PC-9 (cell line): ENCODE measurements around the gene HSPB8. TPM values are rescaled to one million over a fixed set of nuclear protein-coding genes. Genes with fewer than 3 reads are reported as not detected.

Experiments
- BruUV-seq: library from RNA; stranded (reverse); fragments of 400-500 nt; replicated peaks from 2 replicates; lab custom pipeline; 2021; lab: Mats Ljungman, UMichigan
- CTCF ChIA-PET: fragments of 300-600 bp; sonication (Branson Sonifier 250); formaldehyde crosslinking; loops from one replicate; lab custom pipeline; 2022; ENCODE audit warnings: antibody characterized with exemption; lab: Charles Lee
- POLR2A ChIA-PET: fragments of 300-600 bp; sonication (Branson Sonifier 250); formaldehyde crosslinking; loops from one replicate; lab custom pipeline; 2022; ENCODE audit warnings: antibody characterized with exemption; ENCODE audit not compliant: unreplicated experiment; lab: Charles Lee
- DNase-seq, 2 experiments: peaks; one replicate each; pipeline versions ENCODE4 v3.0.0 to v3.0.0-alpha.2; 2015 to 2022; ENCODE audit warnings: mixed read lengths in 1 of 2
- H2AFZ ChIP-seq: fragments of 200-600 bp; sonication (generic); 2 replicates; pipeline ENCODE4 v1.8.1; 2017; ENCODE audit warnings: antibody characterized with exemption
- H3F3A ChIP-seq: fragments of 200-600 bp; sonication (generic); 2 replicates; pipeline ENCODE4 v1.8.1; 2017; ENCODE audit warnings: antibody characterized with exemption, mild to moderate bottlenecking, low read depth; ENCODE audit not compliant: insufficient read depth
- H3K27ac ChIP-seq: fragments of 200-600 bp; sonication (generic); 2 replicates; pipeline ENCODE4 v1.6.1; 2016; ENCODE audit warnings: mixed run types
- H3K27me3 ChIP-seq: fragments of 200-600 bp; sonication (generic); 2 replicates; pipeline ENCODE4 v1.6.1; 2016; ENCODE audit warnings: low read depth, mixed run types; ENCODE audit not compliant: insufficient read depth
- H3K36me3 ChIP-seq: fragments of 200-600 bp; sonication (generic); 2 replicates; pipeline ENCODE4 v1.6.1; 2016; ENCODE audit warnings: low read depth, mixed run types
- H3K4me1 ChIP-seq: fragments of 200-600 bp; sonication (generic); replicated peaks from 2 replicates; pipeline ENCODE4 v1.6.1; 2016; ENCODE audit warnings: mixed run types; ENCODE audit not compliant: insufficient read depth
- H3K4me2 ChIP-seq: fragments of 200-600 bp; sonication (generic); 2 replicates; pipeline ENCODE4 v1.6.1; 2017; ENCODE audit warnings: mixed run types
- H3K4me3 ChIP-seq: fragments of 200-600 bp; sonication (generic); 2 replicates; pipeline ENCODE4 v1.6.1; 2016; ENCODE audit warnings: mixed run types
- H3K79me2 ChIP-seq: fragments of 200-600 bp; sonication (generic); 2 replicates; pipeline ENCODE4 v1.6.1; 2017; ENCODE audit warnings: low read depth, mixed run types
- H3K9me2 ChIP-seq: fragments of 200-600 bp; sonication (generic); 2 replicates; pipeline ENCODE4 v1.8.1; 2017; ENCODE audit warnings: mild to moderate bottlenecking; ENCODE audit not compliant: insufficient read depth
- H3K9me3 ChIP-seq: fragments of 200-600 bp; sonication (generic); 2 replicates; pipeline ENCODE4 v1.8.1; 2016; ENCODE audit warnings: low read depth; ENCODE audit not compliant: insufficient read depth
- H4K20me1 ChIP-seq: fragments of 200-600 bp; sonication (generic); 2 replicates; pipeline ENCODE4 v1.8.1; 2017; ENCODE audit not compliant: insufficient read depth
- EZH2 ChIP-seq: fragments of 200-600 bp; sonication (generic); IDR thresholded peaks from 2 replicates; pipeline ENCODE4 v1.8.0; 2017; ENCODE audit warnings: antibody characterized with exemption, low read depth
- intact Hi-C: fragments of 100-400 bp; cut with micrococcal nuclease; formaldehyde crosslinking; loops from one replicate; pipeline ENCODE4 v1.10.0; 2022; ENCODE audit not compliant: unreplicated experiment
- total RNA-seq: library from RNA; stranded (reverse); gene quantifications from 2 replicates; pipeline ENCODE4 v1.2.3, GENCODE V29; 2021
- TF ChIP-seq, protein P1 (sequence below): fragments of 200-600 bp; sonication (generic); conservative IDR thresholded peaks from 2 replicates; pipeline ENCODE4 v1.6.1; 2017; ENCODE audit warnings: mixed run types, antibody characterized with exemption, mild to moderate bottlenecking, moderate library complexity

HSPB8 gene
- total RNA-seq, 1 experiment from 2014 or later, result 6.0 TPM

- Histone ChIP-seq H3F3A (peaks cover 14% of the 10 kb centered on the region), H3K4me2 (peak overlapping the region; percentile 95), H3K9me3 (no peaks in the 10 kb centered on the region), H3K4me3 (peak overlapping the region; percentile 51; the same call in 1 of the 2 replicates), H4K20me1 (no peaks in the 10 kb centered on the region), H3K27me3 (no peaks in the 10 kb centered on the region), H3K79me2 (0 out of 2 replicates have a peak, but pooled peaks cover 3% of the 10 kb centered on the region), H3K4me1 (peaks cover 37% of the 10 kb centered on the region), H3K27ac (peak overlapping the region; percentile 65), H3K36me3 (no peaks in the 10 kb centered on the region), H2AFZ (no peak overlapping the region), H3K9me2 (no peaks in the 10 kb centered on the region)
- peak in 1 of 2 experiments; percentile 10 for DNase-seq
- intact Hi-C loops, result no loop called here
- CTCF ChIA-PET, result no interaction called here
- no TSS peak for BruUV-seq
- POLR2A ChIA-PET, result interaction anchor here (0.5 kb wide), 1 partner anchor 1194 kb away, joined by 27 read pairs; no protein-coding TSS in a partner anchor
- TF ChIP-seq EZH2, result no peak
- TF ChIP-seq, protein P1, sequence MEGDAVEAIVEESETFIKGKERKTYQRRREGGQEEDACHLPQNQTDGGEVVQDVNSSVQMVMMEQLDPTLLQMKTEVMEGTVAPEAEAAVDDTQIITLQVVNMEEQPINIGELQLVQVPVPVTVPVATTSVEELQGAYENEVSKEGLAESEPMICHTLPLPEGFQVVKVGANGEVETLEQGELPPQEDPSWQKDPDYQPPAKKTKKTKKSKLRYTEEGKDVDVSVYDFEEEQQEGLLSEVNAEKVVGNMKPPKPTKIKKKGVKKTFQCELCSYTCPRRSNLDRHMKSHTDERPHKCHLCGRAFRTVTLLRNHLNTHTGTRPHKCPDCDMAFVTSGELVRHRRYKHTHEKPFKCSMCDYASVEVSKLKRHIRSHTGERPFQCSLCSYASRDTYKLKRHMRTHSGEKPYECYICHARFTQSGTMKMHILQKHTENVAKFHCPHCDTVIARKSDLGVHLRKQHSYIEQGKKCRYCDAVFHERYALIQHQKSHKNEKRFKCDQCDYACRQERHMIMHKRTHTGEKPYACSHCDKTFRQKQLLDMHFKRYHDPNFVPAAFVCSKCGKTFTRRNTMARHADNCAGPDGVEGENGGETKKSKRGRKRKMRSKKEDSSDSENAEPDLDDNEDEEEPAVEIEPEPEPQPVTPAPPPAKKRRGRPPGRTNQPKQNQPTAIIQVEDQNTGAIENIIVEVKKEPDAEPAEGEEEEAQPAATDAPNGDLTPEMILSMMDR, result no peak
Observed at GRCh38 chr12:119180380-119181040, 1.8 kb downstream of the HSPB8 start.

DNA sequence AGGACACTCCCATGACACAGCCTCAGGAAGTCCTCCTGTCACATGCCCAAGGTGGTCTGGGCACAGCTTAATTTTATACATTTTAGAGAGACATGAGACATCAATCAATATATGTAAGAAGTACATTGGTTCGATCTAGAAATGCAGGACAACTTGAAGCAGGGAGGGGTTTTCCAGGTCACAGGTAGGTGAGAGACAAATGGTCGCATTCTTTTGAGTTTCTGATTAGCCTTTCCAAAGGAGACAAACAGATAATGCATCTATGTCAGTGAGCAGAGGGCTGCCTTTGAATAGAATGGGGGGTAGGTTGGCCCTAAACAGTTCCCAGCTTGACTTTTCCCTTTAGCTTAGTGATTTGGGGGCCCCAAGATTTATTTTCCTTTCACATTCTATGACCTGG, 2.5 kb downstream of the HSPB8 start:
- Histone ChIP-seq H3K36me3 (no peaks in the 10 kb centered on the region), H3K27me3 (no peaks in the 10 kb centered on the region), H3K4me1 (peaks cover 30% of the 10 kb centered on the region), H3K9me2 (no peaks in the 10 kb centered on the region), H2AFZ (no peak overlapping the region), H4K20me1 (no peaks in the 10 kb centered on the region), H3K79me2 (0 out of 2 replicates have a peak, but pooled peaks cover 3% of the 10 kb centered on the region), H3K4me3 (no peak overlapping the region; the same call in 1 of the 2 replicates), H3K27ac (0 out of 2 replicates have a peak overlapping the region, but pooled peaks have one; percentile 65), H3K9me3 (no peaks in the 10 kb centered on the region), H3F3A (peaks cover 14% of the 10 kb centered on the region), H3K4me2 (peak overlapping the region; percentile 95)
- TF ChIP-seq, protein P1, result no peak
- TF ChIP-seq EZH2, result no peak
- BruUV-seq, result no TSS peak
- no peak for DNase-seq
- ChIA-PET CTCF (no interaction called here), POLR2A (no interaction called here)
- intact Hi-C loops, result no loop called here

- CTCF ChIA-PET, result no interaction called here
- peaks cover 30% of the 10 kb centered on the region for H3K4me1 ChIP-seq
- H3K27ac ChIP-seq, result no peak overlapping the region
- H3K9me2 ChIP-seq, result no peaks in the 10 kb centered on the region
- no peaks in the 10 kb centered on the region for H4K20me1 ChIP-seq
- no peak for DNase-seq
- BruUV-seq, result no TSS peak
- no peak overlapping the region for H3K4me2 ChIP-seq
- TF ChIP-seq EZH2, result no peak
- TF ChIP-seq, protein P1, result no peak
- H3K79me2 ChIP-seq, result 0 out of 2 replicates have a peak, but pooled peaks cover 3% of the 10 kb centered on the region
- no peaks in the 10 kb centered on the region for H3K36me3 ChIP-seq
- intact Hi-C loops, result no loop called here
- no peaks in the 10 kb centered on the region for H3K9me3 ChIP-seq
- H3K27me3 ChIP-seq, result no peaks in the 10 kb centered on the region
- peaks cover 14% of the 10 kb centered on the region for H3F3A ChIP-seq
- H2AFZ ChIP-seq, result no peak overlapping the region
- no peak overlapping the region for H3K4me3 ChIP-seq
- POLR2A ChIA-PET, result no interaction called here
Observed at GRCh38 chr12:119181944-119182343, 3.2 kb downstream of the HSPB8 start.
